B cell (primary cell): ENCODE results near the gene LIPJ. TPM values are rescaled to one million over a fixed set of nuclear protein-coding genes. Genes with fewer than 3 reads are reported as not detected.

Source experiments
- ATAC-seq: fragments of 200-7000 bp; cut with Tn5 transposase; one replicate; pipeline ENCODE4 v1.10.0; 2021; ENCODE audit warnings: low read depth, mild to moderate bottlenecking, moderate number of reproducible peaks, moderate library complexity
- CTCF ChIA-PET: fragments of 350-600 bp; sonication (Branson Sonifier 250); formaldehyde crosslinking; loops from one replicate; lab custom pipeline; 2021; ENCODE audit warnings: antibody characterized with exemption, inconsistent platforms; lab: Charles Lee
- POLR2A ChIA-PET: fragments of 350-600 bp; sonication (Branson Sonifier 250); formaldehyde crosslinking; loops from one replicate; lab custom pipeline; 2021; ENCODE audit warnings: antibody characterized with exemption; lab: Charles Lee
- DNase-seq: peaks from one replicate; pipeline ENCODE4 v3.0.0; 2013
- H2AFZ ChIP-seq: 2 replicates; pipeline ENCODE4 v1.6.1; 2012; ENCODE audit warnings: mild to moderate bottlenecking, low read depth, low read length; ENCODE audit not compliant: insufficient read depth, poor library complexity, severe bottlenecking
- H3K27ac ChIP-seq, 2 donors: 1 replicate in 1 of 2; 2 replicates in 1 of 2; pipeline ENCODE4 v1.5.1; 2012 to 2013; ENCODE audit warnings: low read length in 2 of 2, mild to moderate bottlenecking in 2 of 2, moderate library complexity in 1 of 2
- H3K27me3 ChIP-seq, 4 experiments: fragments of 200-600 bp in 1 of 4; sonication (generic) in 1 of 4; replicated peaks in 1 of 4; 1 replicate in 2 of 4; 2 replicates in 2 of 4; pipeline versions ENCODE4 v1.6.1 to v1.7.0; 2013 to 2016; ENCODE audit warnings: low read length in 3 of 4, mild to moderate bottlenecking in 2 of 4, mixed read lengths in 1 of 4, moderate library complexity in 1 of 4; ENCODE audit not compliant: insufficient read depth in 4 of 4, control insufficient read depth in 3 of 4; ENCODE audit errors: control extremely low read depth in 1 of 4
- H3K36me3 ChIP-seq, 2 experiments: replicated peaks in 1 of 2; 1 replicate in 1 of 2; 2 replicates in 1 of 2; pipeline versions ENCODE4 v1.6.1 to v1.7.1; 2013; ENCODE audit warnings: low read length in 1 of 2; ENCODE audit not compliant: insufficient read depth in 2 of 2, control insufficient read depth in 1 of 2; ENCODE audit errors: control extremely low read depth in 1 of 2, extremely low read depth in 1 of 2
- H3K4me1 ChIP-seq, 2 donors: fragments of 200-600 bp in 1 of 2; sonication (generic) in 1 of 2; 1 replicate in 1 of 2; 2 replicates in 1 of 2; pipeline versions ENCODE4 v1.5.1 to v1.6.1; 2013 to 2017; ENCODE audit warnings: low read length in 2 of 2; ENCODE audit not compliant: control insufficient read depth in 2 of 2, insufficient read depth in 2 of 2
- H3K4me2 ChIP-seq: replicated peaks from 2 replicates; pipeline ENCODE3; 2012; ENCODE audit warnings: mild to moderate bottlenecking, low read depth, low read length; ENCODE audit not compliant: poor library complexity, severe bottlenecking
- H3K4me3 ChIP-seq, 5 experiments: fragments of 200-600 bp in 1 of 5; sonication (generic) in 1 of 5; 1 replicate in 3 of 5; 2 replicates in 2 of 5; pipeline versions ENCODE4 v1.5.1 to v1.7.0; 2011 to 2016; ENCODE audit warnings: low read length in 4 of 5, mild to moderate bottlenecking in 4 of 5, low read depth in 2 of 5, control low read depth in 1 of 5, moderate library complexity in 1 of 5; ENCODE audit not compliant: insufficient read depth in 1 of 5; ENCODE audit errors: control extremely low read depth in 1 of 5, extremely low read depth in 1 of 5
- H3K79me2 ChIP-seq: fragments of 200-600 bp; sonication (generic); one replicate; pipeline ENCODE4 v1.6.0; 2016; ENCODE audit warnings: low read length; ENCODE audit not compliant: control insufficient read depth, insufficient read depth
- H3K9ac ChIP-seq: fragments of 200-600 bp; sonication (generic); 2 replicates; pipeline ENCODE4 v1.6.1; 2017; ENCODE audit warnings: mild to moderate bottlenecking, low read length, moderate library complexity
- H3K9me3 ChIP-seq, 3 donors: one replicate each; pipeline versions ENCODE4 v1.6.1 to v1.7.1; 2013; ENCODE audit warnings: low read length in 2 of 3; ENCODE audit not compliant: control insufficient read depth in 2 of 3, insufficient read depth in 1 of 3; ENCODE audit errors: control extremely low read depth in 1 of 3
- H4K20me1 ChIP-seq: 2 replicates; pipeline ENCODE4 v1.6.0; 2012; ENCODE audit warnings: mild to moderate bottlenecking, low read length; ENCODE audit not compliant: insufficient read depth, control insufficient read depth, poor library complexity, severe bottlenecking
- H3K27ac Mint-ChIP-seq: one replicate; pipeline ENCODE4 v1.8.0; 2021; ENCODE audit warnings: mixed read lengths
- H3K27me3 Mint-ChIP-seq: one replicate; pipeline ENCODE4 v1.8.0; 2021; ENCODE audit warnings: mixed read lengths
- H3K4me1 Mint-ChIP-seq: one replicate; pipeline ENCODE4 v1.8.0; 2021; ENCODE audit warnings: mixed read lengths
- H3K4me3 Mint-ChIP-seq: one replicate; pipeline ENCODE4 v1.8.0; 2021; ENCODE audit warnings: mixed read lengths
- H3K9me3 Mint-ChIP-seq: one replicate; pipeline ENCODE4 v1.8.0; 2022; ENCODE audit warnings: mixed read lengths; ENCODE audit not compliant: insufficient read depth
- EZH2 ChIP-seq: IDR thresholded peaks from 2 replicates; pipeline ENCODE4 v1.6.1; 2012; ENCODE audit warnings: borderline replicate concordance, low read depth, mild to moderate bottlenecking, moderate library complexity, low read length; ENCODE audit not compliant: insufficient read depth, poor library complexity, severe bottlenecking
- WGBS: methylation state at CpG from one replicate; pipeline ENCODE4 v1.1.5; 2013; ENCODE audit warnings: missing lambda C conversion rate; ENCODE audit not compliant: insufficient coverage; 5-methylcytosine and 5-hydroxymethylcytosine counted together
- intact Hi-C: fragments of 100-400 bp; cut with micrococcal nuclease; formaldehyde crosslinking; loops from one replicate; pipeline ENCODE4 v1.10.0; 2022
- polyA plus RNA-seq: library from polyadenylated mRNA; depleted of rRNA; stranded (reverse); fragments of >200 nt; gene quantifications from 2 replicates; pipeline ENCODE4 v1.2.3, GENCODE V29; 2012
- total RNA-seq, 2 donors: library from RNA; stranded (reverse); fragments of 120-200 nt in 1 of 2; gene quantifications; 1 replicate in 1 of 2; 2 replicates in 1 of 2; pipeline versions ENCODE4 v1.2.3 to v1.2.4, GENCODE V29; 2013 to 2022
- TF ChIP-seq, protein P1 (sequence below): fragments of 200-600 bp; IDR thresholded peaks from one replicate; pipeline ENCODE4 v1.8.0; 2022; ENCODE audit warnings: antibody characterized with exemption, mild to moderate bottlenecking

The LIPJ gene
- total and polyA plus RNA-seq, 2 donors (not counting 1 experiment from before 2014, with no cell fraction given) = 0.13 to 0.20 TPM

DNA sequence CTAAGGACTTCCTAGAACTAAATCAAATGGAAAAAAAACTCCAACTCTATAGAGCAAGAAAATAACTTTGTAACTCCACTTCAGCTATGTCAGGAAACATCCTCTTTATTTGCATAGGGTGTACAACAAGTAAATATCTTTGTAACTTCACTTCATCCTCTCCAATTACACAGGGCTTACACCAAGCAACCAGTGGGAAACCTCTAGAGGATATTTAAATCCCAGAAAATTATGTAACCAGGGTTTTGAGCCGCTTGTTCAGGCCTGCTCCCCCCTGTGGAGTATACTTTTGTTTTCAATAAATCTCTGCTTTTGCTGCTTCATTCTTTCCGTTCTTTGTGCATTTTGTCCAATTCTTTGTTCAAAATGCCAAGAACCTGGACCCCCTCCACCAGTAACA is 22.2 kb downstream of the LIPJ start:
- H3K9me3 Mint-ChIP-seq = no peaks in the 10 kb centered on the region
- H3K4me3 ChIP-seq = no peak overlapping the region
- H3K27ac ChIP-seq = no peak overlapping the region
- WGBS = no CpG with 5 or more reads among the region's 2 CpGs
- H2AFZ ChIP-seq = no peak overlapping the region
- no peak overlapping the region for H3K27ac Mint-ChIP-seq
- peaks cover 3% of the 10 kb centered on the region for H3K4me1 Mint-ChIP-seq
- no peaks in the 10 kb centered on the region for H3K27me3 ChIP-seq
- ChIA-PET POLR2A (no interaction called here), CTCF (no interaction called here)
- DNase-seq (no peak), ATAC-seq (no peak)
- H3K4me3 Mint-ChIP-seq = no peak overlapping the region
- no peaks in the 10 kb centered on the region for H3K36me3 ChIP-seq
- TF ChIP-seq, protein P1, sequence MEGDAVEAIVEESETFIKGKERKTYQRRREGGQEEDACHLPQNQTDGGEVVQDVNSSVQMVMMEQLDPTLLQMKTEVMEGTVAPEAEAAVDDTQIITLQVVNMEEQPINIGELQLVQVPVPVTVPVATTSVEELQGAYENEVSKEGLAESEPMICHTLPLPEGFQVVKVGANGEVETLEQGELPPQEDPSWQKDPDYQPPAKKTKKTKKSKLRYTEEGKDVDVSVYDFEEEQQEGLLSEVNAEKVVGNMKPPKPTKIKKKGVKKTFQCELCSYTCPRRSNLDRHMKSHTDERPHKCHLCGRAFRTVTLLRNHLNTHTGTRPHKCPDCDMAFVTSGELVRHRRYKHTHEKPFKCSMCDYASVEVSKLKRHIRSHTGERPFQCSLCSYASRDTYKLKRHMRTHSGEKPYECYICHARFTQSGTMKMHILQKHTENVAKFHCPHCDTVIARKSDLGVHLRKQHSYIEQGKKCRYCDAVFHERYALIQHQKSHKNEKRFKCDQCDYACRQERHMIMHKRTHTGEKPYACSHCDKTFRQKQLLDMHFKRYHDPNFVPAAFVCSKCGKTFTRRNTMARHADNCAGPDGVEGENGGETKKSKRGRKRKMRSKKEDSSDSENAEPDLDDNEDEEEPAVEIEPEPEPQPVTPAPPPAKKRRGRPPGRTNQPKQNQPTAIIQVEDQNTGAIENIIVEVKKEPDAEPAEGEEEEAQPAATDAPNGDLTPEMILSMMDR = no peak
- H4K20me1 ChIP-seq = no peaks in the 10 kb centered on the region
- H3K27me3 Mint-ChIP-seq = no peaks in the 10 kb centered on the region
- no peak overlapping the region for H3K4me2 ChIP-seq
- intact Hi-C loops = no loop called here
- H3K9ac ChIP-seq = no peak overlapping the region
- H3K9me3 ChIP-seq = no peaks in the 10 kb centered on the region
- H3K79me2 ChIP-seq = no peaks in the 10 kb centered on the region
- no peaks in the 10 kb centered on the region for H3K4me1 ChIP-seq

DNA sequence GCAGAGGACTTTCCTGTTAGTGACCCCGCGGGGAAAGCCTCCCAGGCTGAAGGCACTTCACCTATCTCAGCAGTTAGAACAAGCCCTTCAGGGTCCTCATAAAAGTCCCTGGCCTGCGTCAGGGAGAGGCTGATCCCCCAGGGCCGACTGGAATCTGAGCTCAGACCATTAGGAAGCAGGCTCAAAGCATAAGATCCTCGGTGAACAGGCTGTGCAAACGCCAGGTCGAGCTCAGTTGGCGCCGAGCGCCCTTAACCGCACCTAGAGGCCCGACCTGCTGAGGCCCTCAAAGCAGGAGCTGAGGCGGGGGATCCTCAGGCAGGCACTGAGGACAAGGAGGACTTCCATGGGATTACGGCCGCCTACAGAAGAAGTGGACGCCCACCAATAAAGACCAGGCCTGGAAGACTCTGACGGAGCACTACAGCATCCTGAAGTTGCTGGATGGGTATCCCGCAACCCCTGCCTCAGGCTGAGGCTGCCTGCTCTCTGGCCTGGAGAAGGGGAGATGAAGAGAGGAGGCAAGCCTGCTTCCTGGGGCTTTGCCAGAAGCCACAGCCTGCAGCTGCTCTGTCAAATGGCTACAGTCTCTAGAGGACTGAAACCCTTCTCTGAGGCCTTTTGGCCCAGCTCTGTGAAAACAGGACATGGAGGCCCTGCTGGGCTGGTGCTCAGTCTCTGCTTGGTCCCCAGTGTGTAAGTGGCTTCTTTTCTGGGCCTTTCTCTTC is 29.9 kb downstream of the LIPJ start:
- 97% methylated on average over 18 of the region's 18 CpGs for WGBS
- Mint-ChIP-seq H3K27me3 (no peaks in the 10 kb centered on the region), H3K4me1 (no peaks in the 10 kb centered on the region), H3K9me3 (no peaks in the 10 kb centered on the region), H3K4me3 (no peak overlapping the region), H3K27ac (no peak overlapping the region)
- Histone ChIP-seq H3K9me3 (peaks cover 0 to 1% (median 0%) of the 10 kb centered on the region in 3 donors), H3K27me3 (no peaks in the 10 kb centered on the region), H3K4me3 (no peak overlapping the region), H3K9ac (no peak overlapping the region), H4K20me1 (no peaks in the 10 kb centered on the region), H3K79me2 (no peaks in the 10 kb centered on the region), H3K27ac (no peak overlapping the region), H3K36me3 (no peaks in the 10 kb centered on the region), H3K4me2 (no peak overlapping the region), H2AFZ (no peak overlapping the region), H3K4me1 (no peaks in the 10 kb centered on the region)
- DNase-seq (no peak), ATAC-seq (no peak)
- POLR2A ChIA-PET = no interaction called here
- intact Hi-C loops = no loop called here
- TF ChIP-seq EZH2 = no peak
- TF ChIP-seq, protein P1 = no peak
- CTCF ChIA-PET = no interaction called here
